SHP77 (cell line): ENCODE measurements around the gene PSMB9.
"Not testable (repeated sequence)": the region's sequence is repeated elsewhere in the genome, so short reads cannot be mapped to it uniquely, and the experiment has no call there.

Experiments used
- DNase-seq, 2 experiments: peaks; one replicate each; lab custom pipeline; 2025; lab: John Stamatoyannopoulos, UW

Gene PSMB9

DNA sequence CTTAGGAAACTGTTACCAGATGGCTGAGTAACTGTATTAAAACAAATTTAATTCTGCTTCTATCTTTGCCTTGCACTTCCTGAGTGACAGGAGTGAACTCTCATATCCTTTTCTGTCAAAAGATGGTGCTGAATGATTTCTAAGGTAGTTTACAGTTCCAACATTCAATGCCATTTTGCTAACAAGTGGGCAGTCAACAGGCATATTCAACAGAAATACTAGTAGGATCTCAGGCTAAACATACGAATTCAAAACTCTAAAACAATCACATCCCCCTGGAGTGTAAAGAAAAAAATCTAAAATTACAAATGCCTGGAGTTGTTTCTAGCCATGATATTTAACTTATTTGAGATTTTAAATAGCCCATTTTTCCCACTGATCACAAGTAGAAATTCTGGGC, 6.7 kb downstream of the PSMB9 start:
- no peak for DNase-seq

DNA sequence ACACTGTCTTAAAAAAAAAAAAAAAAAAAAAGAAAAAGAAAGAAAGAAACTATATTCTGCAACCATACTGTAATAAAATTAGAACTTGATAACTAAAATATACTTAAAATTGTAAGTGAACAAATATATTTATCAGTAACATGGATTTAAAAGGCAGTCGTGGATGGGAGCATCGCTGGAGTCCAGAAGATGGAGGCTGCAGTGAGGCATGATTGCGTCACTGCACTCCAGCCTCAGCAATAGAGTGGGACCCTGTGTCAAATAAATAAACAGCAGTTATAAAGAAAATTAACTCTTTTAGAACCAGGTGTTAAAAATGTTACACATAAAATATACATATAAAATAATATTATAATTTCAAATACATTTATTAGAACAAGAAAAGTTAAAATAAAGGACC, 8.7 kb downstream of the PSMB9 start:
- DNase-seq = no peak

- no peak for DNase-seq
These were observed 11.9 kb downstream of the PSMB9 start for GRCh38 chr6:32865724-32866443.

GRCh38 chr6:32867022-32867477, 13.1 kb downstream of the PSMB9 start:
- no peak for DNase-seq

DNA sequence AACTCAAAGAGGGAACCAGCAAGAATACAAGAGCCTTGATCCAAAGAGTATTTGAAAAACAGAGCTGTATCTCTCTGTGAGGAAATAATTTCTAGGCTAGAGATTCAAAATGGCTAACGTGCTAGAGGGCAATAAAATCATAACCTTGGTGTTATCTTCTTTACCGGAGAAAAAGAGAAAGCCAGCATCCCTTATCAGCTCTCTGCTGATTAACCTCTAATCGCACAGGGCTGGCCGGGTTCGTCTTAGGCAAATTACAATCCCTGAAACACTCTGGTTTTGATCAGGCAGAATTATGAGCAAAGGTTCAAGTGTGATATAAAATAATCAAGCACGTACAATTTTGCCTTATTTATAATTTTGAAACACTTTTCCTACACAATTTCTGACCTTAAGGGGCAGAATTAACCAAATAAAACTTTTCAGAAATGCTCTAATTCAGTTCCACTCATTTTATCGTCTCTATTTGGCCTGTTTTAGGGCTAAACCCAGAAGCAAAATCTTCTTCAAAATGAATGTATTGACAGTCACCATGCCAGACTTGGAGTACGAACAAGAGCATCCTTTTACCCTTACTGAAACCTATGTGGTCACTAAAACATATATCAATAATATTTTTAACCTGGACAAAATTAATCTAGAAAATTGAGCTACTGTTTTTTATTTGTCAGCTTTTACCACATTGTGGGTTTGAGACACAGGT, 13.7 kb downstream of the PSMB9 start:
- DNase-seq = no peak

GRCh38 chr6:32868257-32868788, 14.3 kb downstream of the PSMB9 start:
- DNase-seq = peak; percentile 44 to 47

DNA sequence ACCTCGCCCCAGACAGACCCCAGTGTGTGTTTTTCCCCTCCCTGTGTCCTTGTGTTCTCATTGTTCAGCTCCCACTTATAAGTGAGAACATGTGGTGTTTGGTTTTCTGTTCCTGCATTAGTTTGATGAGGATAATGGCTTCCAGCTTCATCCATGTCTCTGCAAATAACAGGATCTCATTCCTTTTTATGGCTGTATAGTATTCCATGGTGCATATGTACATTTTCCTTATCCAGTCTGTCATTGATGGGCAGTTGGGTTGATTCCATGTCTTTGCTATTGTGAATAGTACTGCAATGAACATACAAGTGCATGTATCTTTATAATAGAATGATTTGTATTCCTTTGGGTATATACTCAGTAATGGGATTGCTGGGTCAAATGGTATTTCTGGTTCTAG, 20.0 kb downstream of the PSMB9 start:
- not testable (repeated sequence) for DNase-seq

DNA sequence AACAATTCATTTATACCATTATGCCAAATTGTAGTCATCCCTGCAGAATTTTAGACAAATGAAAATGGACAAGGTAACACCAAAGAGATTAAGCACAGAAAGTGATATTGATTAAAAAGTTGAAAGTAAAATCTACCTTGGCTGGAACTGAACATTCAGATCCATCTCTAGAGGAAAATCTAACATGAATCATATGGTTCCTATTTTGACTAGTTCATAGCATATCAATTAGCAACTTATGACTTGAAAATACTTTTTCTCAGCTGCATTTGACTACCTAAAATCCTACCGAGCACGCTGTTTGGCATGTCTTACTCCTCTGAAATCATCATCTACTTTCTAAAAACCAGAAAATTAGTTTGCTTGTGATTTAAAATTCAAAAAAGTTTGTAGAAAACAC, 22.6 kb downstream of the PSMB9 start:
- no peak for DNase-seq

DNA sequence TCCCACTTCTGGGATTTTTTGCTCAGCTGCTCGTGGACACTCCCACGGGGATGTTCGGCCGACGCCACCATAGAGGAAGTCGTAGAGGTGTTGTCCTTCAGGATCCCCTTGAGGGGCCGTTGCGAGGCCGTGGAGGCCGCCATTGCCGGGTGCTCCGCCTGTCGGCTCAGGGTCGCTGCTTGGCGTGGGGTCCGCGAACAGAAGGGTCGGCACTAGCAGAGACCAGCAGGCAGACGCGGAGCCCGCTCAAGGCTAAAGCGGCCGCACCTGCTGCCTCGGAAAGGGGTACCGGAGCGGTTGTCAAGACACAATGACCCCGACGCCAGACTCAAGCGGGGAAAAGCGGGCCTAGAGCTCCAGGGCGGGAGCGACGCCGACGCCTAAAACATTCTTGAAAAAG, 25.7 kb downstream of the PSMB9 start:
- no peak for DNase-seq

- DNase-seq = not testable (repeated sequence)
These were observed 27.0 kb downstream of the PSMB9 start for GRCh38 chr6:32880962-32881361.

DNA sequence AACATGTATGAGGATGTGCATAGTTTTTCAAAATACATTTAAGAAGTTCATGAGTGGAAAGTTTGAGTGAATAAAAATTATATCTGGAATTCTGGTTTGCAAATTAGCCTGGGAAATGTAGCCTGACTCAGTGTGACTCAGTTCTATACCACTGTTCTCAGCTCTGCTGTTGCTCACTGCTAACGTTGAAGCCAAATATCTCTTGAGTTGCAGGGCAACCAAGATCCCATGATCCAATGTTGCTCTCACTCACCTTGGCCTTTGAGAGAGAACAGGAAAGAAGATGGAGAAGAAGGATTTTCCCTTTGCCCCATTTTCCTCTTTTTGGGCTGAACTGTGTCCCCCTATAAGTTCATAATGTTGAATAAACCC, 28.9 kb downstream of the PSMB9 start:
- no peak for DNase-seq

- no peak for DNase-seq
These were observed 29.8 kb downstream of the PSMB9 start for GRCh38 chr6:32883789-32884188.

- peak; percentile 56 to 57 for DNase-seq
These were observed 31.8 kb downstream of the PSMB9 start for GRCh38 chr6:32885698-32886286.

DNA sequence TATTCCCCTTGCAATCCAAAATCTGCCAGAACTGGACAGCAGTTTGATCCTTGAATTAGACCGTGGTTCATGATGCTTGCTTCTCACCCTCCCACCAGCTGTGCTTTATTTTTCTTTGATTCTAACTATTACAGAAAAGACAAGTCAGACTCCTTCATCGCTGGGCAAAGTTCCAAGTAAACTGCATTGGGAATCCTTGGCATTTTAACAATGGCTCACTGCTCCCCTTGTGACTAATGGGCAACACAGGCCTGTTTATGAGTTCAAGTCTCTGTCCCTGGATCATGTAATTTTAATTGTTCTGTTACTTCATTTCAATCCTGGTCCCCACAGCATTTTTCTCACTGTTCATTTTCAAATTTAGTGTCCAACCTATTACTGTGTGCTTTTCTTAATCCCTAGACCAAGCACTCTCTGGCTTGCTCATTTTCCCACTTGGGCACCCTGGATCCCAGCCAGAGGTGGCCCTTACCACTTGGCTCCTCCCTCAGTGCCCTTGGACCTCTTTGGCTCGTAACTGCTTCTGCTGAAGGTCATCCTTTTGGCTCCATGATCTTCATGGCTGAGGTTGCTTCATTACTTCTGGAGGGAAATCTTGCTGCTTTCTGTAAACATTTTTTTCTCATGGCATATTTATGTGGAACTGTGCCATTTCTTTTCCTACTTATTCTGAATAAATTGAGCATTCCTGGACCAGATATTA, 32.8 kb downstream of the PSMB9 start:
- DNase-seq = no peak

- no peak for DNase-seq
These were observed 33.6 kb downstream of the PSMB9 start for GRCh38 chr6:32887616-32888015.

DNA sequence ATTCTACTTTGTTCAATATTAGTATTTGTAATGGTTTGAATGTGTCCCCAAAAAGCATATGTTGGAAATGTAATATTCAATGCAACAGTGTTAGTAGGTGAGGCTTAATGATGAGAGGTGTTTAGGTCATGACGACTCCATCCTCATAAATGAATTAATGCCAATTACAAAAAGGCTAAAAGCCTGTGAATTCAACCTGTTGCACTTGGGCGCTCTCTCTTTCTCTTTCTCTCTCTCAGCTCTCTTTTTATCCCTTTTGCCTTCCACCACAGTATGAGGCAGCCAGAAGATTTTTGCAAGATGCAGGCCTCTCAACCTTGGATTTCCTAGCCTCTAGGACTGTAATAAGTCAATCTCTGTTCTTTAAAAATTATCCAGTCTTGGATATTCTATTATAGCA, 34.6 kb downstream of the PSMB9 start:
- no peak for DNase-seq

GRCh38 chr6:32889533-32889932, 35.5 kb downstream of the PSMB9 start:
- DNase-seq = no peak

GRCh38 chr6:32890831-32891230, 36.8 kb downstream of the PSMB9 start:
- DNase-seq = no peak

GRCh38 chr6:32894085-32895005, 40.4 kb downstream of the PSMB9 start:
- DNase-seq = peak; percentile 82 to 83

- no peak for DNase-seq
These were observed 41.0 kb downstream of the PSMB9 start for GRCh38 chr6:32895006-32895345.

- no peak for DNase-seq
These were observed 50.0 kb downstream of the PSMB9 start for GRCh38 chr6:32903952-32904351.
